GM11168 (cell line): Measurements from ENCODE around the gene PLEKHA7.
"Not testable (repeated sequence)": the region's sequence is repeated elsewhere in the genome, so short reads cannot be mapped to it uniquely, and the experiment has no call there.

Experiments used
- in situ Hi-C: fragments of 300-500 bp; cut with MboI; formaldehyde crosslinking; loops from one replicate; pipeline ENCODE4 v1.12.0; 2022; ENCODE audit warnings: low sequenced_read_pairs; ENCODE audit not compliant: unreplicated experiment

PLEKHA7 gene

DNA sequence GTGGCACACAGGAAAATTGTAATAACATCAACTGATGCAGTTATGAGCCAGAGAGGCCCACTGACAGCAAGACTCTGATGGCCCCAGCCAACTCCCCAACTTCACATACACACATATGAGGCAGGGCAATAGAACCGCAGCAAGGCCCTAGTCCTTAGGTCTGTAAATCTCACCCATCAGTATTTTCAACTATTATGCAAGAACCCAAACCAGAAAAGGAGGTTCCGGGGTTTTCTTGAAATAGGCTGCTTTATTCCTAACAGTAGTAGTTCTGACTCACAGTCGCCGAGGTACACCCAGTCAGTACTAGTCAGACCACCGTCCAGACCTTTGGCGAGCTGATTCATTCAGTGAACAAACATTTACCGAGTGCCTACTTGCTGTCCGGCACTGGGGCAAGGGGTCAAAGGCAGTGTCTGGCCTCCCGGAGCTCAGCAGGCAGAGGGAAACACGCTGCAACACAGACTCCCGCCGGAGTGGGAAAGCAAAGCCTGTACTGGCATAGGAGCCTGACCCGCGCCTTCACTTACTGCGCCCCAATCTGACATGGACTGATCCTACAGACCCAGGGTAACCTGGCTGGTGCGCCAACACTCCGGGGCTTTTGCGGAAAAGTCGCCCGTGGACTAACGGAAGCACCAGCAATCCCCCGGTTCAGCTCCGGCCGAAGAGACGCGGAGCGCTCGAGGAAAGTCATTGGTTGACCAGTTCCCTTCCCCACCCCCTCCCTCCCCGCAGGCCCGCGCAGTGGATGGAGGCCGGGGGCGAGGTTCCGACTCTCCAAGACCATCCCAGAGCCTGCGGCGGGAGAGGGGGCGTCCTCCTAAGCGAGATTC is 1.3 kb downstream of the PLEKHA7 start:
- in situ Hi-C loops, result no loop called here

DNA sequence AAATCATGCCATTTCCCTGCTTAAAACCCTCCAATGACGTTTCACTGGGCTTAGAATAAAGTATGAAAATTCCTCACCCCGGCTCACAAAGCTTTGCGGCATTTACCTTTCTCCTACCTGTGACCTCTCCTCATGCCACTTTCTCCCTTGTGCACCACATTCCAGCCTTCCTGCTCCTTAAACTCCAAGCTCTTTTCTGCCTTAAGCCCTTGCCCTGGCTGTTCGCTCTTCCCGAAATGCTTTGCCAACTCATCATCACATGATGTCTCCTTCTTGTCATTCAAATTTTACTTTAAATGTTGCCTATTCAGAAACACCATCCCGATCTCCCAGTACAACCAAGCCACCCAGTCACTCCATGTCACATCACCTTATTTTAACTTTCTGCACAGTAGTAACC is 2.0 kb downstream of the PLEKHA7 start:
- in situ Hi-C loops, result no loop called here

DNA sequence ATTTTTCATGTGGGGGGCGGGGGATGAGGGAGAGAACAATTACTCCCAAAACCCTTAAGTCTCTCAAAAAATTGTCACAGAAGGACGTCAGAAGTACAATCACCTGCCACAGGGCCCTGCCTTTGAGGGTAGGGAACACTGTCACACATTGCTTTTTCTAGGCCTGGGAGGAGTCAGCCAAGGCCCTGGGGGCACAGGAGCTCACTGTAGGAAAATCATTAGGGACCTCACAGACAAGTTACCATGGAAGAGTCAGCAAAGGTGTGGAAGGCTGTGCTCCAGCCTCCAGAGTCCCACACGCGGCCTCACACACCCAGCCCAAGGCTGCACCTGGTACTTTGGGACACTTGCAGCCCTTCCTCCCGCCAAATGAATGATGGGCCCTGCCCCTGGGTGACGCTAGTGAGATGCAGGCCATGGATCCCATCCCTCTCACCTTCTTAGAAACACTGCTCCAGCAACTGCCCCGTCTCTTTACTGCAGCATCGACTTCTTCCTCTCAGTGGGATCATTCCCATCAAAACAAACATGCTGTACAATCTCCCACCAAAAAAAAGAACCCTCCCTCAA is 3.3 kb downstream of the PLEKHA7 start:
- in situ Hi-C loops, result no loop called here

DNA sequence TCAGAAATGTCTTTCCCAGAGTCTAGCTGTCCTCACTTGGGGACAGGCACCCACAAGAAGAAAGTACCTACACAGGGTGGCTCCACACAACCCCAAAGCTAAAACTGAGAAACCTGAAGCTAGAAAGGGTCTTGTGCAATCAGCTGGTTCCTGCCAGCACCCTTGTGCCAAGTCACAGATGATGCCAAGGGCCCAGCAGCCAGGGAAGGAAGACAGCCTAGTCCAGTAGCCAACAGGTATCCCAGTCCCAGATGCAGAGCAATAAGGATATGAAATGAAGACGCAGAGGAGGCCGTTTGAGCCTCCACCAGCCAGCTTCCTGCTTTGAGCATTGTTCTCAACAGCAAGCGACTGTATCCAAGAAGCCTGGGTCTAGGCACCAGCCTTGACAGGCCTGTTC is 6.1 kb downstream of the PLEKHA7 start:
- in situ Hi-C loops, result no loop called here

DNA sequence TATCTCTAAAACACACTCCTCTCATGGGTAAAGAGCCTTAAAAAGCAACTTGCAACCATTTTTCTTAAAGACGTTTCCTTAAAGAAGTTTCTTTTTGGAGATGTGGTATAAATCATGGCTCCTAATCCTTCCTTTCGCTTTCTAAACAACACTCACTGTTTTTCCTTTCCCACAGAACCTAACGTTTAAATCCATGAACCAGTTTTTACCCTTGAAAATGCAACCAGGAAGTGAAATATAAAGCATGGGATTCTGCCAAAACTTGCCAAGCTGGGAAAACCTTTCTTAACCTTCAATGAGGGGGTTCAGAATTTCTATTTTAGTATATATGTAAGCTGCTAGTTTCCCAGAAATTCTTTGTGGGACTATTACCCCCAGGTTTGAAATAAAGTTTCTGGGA is 8.6 kb downstream of the PLEKHA7 start:
- in situ Hi-C loops, result no loop called here

DNA sequence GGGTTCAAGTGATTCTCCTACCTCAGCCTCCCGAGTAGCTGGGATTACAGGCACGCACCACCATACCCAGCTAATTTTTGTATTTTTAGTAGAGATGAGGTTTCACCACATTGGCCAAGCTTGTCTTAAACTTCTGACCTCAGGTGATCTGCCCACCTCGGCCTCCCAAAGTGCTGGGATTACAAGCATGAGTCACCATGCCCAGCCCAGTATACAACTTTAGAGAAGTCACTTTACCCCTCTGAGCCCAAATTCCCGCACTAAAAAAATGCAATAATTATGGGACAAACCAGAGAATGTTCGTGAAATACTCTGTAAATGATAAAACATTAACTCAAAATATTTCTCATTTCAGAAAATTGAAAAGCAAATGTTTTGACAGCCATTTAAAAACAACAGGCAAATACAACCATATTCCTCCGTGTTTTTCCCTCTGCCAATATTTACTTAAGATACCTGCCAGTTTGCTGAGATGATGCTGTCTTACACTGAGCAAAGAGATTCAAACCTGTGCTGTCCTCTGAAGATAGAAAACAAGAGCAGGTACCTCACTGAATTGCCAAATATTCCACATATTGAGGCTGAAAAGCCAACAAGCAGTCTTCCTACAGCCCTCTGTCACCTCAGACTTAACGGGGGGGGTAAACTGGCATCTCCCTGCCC is 9.6 kb downstream of the PLEKHA7 start:
- in situ Hi-C loops, result no loop called here

DNA sequence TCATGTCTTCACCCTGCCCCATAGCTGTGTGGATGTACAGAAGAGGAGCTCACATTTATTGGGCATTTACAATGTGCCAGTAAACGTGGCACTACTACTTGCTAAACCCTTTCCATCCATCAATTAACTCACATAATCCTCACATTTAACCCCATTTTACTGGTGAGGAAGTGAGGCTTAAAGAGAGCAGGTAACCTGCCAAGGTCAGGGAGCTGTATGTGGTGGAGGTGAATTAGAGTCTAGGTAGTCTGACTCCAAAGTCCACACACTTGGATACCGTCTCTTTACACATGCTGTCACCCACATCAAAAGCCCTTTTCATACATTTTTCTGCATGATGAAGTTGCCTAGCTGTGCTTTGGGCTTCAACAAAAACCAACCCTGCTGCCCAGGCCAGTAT is 10.8 kb downstream of the PLEKHA7 start:
- in situ Hi-C loops, result no loop called here

DNA sequence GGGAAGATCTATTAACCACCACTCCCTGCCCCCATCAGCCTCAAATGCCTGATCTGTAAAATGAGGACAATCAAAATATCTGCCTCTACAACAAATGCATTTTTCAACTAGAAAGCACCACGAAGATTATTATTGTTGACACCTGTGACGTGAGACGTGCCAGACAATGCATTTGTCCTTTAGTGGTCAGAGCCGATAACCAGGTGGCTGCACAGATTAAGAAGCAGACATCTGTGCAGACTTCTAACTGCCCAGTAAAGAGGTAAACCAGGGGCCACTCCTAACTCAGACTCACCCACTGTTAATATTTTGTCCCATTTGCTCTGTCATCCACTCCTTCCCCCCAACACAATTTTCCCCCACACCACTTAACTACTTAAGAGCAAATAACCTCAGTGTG is 11.7 kb downstream of the PLEKHA7 start:
- in situ Hi-C loops, result no loop called here

DNA sequence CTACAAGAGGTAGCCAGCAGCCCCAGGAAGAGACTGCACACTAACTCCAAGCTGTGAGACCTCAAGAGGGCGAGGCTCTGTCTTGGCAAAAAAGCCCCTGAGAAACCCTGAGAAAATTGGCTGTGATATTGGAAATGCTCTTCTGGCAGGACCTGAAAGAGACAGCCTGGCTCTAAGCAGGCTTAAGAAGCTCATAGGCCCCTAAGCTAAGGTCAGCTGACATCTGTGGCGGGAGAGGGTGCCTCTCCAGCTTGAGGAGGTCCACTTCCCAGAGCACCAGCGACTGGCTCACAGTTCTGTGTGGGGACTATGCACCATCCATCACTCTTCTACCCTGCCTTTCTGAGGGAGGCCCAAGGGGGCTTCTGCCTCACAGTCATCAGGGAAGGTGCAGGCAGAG is 12.4 kb downstream of the PLEKHA7 start:
- in situ Hi-C loops, result no loop called here

DNA sequence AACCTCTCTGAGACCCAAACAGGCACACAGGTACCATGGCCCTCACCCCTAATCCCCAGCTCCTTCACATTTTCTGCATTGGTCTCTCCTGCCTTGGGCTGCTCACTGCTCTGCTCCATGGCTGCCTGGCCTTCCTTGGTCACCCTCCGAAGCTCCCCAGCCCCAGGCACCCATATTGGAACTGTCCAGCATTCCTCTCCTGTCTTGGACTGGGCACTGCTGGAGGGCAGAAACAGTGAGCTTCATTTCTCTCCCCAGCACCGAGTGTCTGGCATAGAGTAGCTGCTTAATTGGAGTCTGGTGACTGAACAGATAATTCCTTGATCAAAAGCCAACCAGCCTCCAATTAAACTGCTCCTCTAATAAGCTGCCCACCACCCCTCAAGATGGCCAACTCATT is 13.2 kb downstream of the PLEKHA7 start:
- in situ Hi-C loops, result no loop called here

DNA sequence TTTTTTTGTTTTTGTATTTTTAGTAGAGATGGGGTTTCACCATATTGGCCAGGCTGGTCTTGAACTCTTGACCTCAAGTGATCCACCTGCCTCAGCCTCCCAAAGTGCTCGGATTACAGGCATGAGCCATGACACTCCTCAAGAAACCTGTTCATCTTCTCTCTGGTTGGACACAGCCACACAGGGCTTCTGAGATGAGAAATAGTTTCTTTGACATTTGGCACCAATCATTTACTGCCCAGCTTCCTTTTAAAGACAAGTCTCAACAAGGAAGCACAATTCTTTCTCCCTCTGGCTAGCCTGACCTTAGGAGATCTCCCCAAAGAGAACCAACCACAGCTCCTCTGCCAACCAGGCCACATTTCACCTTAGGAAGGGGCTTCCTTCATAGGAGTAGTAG is 14.0 kb downstream of the PLEKHA7 start:
- in situ Hi-C loops, result not testable (repeated sequence)

DNA sequence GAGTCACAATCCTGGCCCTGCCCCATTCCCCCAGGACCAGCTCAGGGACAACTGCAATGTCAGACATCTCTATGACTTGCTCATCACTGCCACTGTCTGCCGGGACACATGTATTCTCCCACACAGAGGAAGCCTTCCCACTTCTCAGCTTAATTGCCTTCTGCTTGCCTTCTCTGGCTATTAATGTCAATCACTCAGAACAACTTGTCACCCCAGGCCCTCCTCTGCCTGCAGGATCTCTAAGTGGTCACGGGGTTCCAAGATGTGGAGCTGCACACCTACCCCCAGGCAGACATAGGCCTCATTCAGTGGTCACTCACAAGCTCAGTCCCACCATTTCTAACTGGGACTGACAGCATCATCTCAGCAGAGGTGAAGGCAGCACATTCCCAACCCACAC is 15.1 kb downstream of the PLEKHA7 start:
- in situ Hi-C loops, result no loop called here

DNA sequence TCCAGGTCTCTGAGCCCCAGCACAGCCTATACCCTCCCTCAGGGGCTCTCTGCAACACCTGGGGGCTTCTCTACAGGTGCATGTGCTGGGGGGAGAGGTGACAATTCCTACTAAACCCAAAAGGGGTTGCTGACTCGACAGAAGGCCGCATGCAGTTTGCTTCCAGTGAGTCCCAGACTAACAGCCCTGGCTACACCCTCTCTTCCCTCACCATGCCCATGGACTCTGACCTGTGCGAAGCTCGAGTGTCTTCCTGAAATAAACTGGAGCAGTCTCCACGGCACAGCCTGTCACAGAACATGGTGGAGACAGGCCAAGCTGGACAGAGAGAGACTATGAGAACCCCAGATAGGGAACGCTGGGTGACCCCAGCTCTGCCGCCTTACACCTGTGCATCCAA is 16.6 kb downstream of the PLEKHA7 start:
- in situ Hi-C loops, result no loop called here

DNA sequence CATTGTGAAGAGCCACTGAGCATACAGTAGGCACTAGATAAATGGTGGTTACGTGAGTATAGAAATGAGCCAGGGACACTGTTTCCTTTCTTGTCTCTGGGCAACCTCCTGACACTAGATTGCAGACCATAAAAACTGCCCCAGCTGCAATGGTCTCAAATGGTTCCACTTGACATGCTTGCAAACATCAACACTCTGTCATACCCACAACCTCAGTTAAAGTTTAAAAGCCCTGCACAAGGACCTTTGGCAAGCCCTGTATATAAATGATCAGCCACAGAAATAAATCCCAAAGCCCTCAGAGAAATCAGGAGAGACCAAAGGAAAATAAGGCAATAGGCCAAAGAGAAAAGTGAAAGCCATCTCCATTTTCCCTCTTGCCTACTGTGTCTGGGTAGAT is 20.7 kb downstream of the PLEKHA7 start:
- in situ Hi-C loops, result no loop called here

DNA sequence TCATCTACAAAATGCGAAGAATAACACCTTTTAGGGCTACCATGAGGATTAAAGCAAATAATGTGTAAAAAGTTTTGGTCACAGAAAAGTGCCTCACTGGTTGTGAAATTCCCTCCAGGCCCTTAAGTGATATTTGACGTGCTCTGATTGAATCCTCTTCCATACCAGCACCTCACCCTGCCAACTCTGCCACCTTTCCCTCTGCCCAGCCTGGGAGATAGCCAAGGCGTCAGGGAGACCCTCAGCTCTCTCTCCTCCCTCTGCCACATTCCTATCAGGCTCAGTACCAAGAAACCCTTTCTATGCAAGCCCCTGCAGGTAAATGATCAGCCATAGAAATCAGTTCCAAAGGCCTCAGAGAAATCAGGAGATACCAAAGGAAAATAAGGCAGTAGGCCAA is 21.4 kb downstream of the PLEKHA7 start:
- in situ Hi-C loops, result no loop called here

DNA sequence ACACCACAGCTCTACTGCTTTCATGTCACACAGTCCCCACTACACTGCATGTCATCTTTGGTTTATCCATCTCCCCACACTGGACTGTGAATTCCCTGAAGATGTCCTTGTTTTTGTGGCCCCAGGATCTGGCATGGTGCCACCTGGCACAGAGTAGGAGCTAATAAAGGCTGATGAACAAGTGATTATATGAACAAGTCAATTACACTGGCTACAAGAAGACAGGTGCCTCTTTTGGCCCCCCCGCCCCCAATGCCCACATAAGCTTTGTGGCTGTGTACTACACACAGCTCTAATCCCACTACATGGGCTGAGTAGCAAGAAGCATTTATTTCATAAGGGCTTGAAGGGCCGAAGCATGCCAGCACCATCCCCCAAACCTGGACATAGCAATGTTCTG is 24.7 kb downstream of the PLEKHA7 start:
- in situ Hi-C loops, result no loop called here

DNA sequence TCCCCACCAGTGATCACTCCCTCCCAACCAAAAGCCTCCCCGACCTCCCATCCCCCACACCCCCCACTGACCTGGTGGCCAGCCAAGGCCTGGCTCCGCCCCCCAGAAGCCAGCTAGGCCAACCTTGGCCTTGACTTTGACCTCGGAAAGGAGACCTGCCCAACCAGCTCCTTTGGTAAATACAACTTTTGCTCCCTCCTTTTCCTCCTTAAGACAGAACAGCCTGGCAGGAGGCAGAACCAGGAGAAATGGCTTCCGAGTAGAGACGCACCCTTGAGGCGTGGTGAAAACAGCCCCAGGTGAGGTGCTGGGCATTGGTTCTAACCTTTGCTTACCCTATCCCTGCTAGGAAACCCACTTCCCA is 27.0 kb downstream of the PLEKHA7 start:
- in situ Hi-C loops, result no loop called here

DNA sequence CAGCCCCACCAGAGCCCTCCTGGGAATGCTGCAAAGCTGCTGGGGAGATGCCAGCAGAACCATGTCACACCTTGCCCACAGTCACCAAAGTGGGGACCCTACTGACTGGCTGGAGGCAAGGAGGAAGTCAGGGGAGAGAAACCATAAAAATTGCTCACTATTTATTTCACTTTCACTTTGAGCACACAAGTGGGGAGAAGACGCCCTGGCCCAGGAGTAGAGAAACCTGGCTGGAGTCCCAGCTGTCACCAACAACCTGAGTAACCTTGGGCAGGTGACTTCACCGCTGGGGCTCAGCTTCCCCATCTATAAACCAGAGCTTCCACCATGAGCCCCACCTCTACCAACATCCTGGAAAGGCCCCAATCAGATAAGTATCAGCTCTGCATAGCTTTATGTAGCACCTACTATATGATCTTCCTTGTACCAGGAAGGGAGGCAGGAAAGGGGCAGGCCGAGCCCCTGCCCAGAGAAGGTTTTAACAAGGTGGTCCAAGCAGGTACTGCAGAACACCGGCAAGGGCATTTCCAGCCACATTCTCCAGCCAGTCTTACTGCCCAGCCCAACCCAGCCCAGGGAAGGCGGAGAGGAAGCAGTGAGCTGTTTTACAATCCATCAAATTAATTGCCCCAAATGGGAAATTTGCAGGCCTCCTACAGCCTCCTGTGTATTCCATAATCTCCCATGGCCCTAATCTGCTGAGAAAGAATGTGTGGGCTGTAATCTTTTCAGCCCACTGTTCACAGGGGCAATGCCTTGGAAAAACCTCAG is 27.6 kb downstream of the PLEKHA7 start:
- in situ Hi-C loops, result no loop called here

DNA sequence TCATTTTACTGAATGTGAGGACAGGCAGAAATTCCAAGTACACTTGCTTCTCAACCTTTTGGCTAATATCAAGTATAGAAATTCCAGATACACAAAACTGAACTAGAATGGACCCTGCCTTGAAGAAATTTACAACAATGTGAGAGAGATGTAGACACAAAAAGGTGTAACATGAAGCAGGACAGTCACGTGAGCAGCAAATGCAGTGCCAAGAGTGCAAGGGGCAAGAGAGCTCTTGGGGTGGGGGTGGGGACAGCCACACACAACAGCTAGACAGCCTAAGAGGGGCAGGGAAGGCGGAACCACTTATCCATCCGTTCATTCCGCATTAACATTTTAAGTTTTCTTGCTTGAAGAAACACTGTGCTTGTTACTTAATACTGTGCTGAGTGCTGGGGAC is 28.9 kb downstream of the PLEKHA7 start:
- in situ Hi-C loops, result no loop called here

DNA sequence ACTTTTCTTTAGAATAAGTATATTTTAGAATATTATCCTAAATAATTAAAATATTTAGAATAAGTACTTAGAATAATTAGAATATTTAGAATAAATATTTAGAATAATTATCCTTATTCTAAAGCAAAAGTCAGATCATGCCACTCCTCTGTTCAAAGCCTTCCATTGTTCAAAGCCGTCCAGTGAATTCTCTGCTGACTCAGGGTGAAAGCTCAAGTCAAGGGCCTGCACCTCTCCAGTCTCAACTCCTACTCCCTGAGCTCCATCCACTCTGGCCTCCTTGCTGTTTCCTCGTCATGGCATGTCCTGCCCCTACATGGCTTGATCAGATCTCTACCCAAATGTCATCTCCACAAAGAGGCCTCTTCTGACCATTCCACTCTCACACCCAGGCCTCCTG is 30.0 kb downstream of the PLEKHA7 start:
- in situ Hi-C loops, result no loop called here

DNA sequence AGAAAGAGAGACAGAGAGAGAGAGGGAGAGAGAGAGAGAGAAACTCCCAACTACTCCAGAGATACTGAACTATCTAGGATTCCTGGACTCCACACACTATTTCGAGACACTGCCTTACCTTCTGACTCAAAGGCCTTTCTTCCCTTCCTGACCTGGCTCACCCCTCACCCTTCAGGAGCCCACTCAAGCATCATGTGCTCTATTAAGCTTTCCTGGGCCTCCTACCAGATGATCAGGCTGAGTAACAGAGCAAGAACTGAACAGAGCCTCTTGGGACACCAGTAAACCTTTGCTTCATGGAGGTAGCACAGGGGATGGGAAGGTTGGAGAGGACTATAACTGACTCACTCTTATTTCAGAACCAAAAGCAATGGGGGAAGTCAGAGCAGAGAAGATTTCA is 31.4 kb downstream of the PLEKHA7 start:
- in situ Hi-C loops, result no loop called here
